ENCODE measurements around the gene IRAK4.

The IRAK4 gene

GRCh38 chr12:43836475-43836989 is 77.8 kb downstream of the IRAK4 start:
- DNase-seq (ENCODE audit: low spot score) = peak; percentile 43
